Mesenchymal stem cell (in vitro differentiated cells and primary cell): Measurements from ENCODE around the gene PDE6H.

Source experiments
- DNase-seq: peaks from one replicate; pipeline ENCODE4 v3.0.0-alpha.2; 2013
- H2AFZ ChIP-seq: one replicate; pipeline ENCODE4 v1.6.1; 2013; ENCODE audit warnings: low read depth, mild to moderate bottlenecking, control low read depth, inconsistent platforms, low read length, moderate library complexity
- H2AK5ac ChIP-seq: 2 replicates; pipeline ENCODE4 v1.6.1; 2013; ENCODE audit warnings: low read length, moderate library complexity, mild to moderate bottlenecking, inconsistent platforms; ENCODE audit not compliant: severe bottlenecking
- H2BK120ac ChIP-seq: one replicate; pipeline ENCODE4 v1.6.1; 2013; ENCODE audit warnings: low read depth, mild to moderate bottlenecking, inconsistent platforms, low read length, moderate library complexity
- H2BK12ac ChIP-seq, 2 experiments: one replicate each; pipeline ENCODE4 v1.6.1; 2013; ENCODE audit warnings: inconsistent platforms in 2 of 2, low read length in 2 of 2, mild to moderate bottlenecking in 2 of 2, moderate library complexity in 2 of 2, control low read depth in 1 of 2
- H2BK15ac ChIP-seq: one replicate; pipeline ENCODE4 v1.6.1; 2013; ENCODE audit warnings: mild to moderate bottlenecking, low read depth, inconsistent platforms; ENCODE audit not compliant: poor library complexity, severe bottlenecking
- H2BK5ac ChIP-seq: 2 replicates; pipeline ENCODE4 v1.6.1; 2013; ENCODE audit warnings: low read depth, mild to moderate bottlenecking, low read length, control low read depth, inconsistent platforms; ENCODE audit not compliant: poor library complexity, severe bottlenecking
- H3K14ac ChIP-seq, 2 experiments: one replicate each; pipeline ENCODE4 v1.6.1; 2013; ENCODE audit warnings: inconsistent platforms in 2 of 2, low read length in 2 of 2, control low read depth in 1 of 2, mild to moderate bottlenecking in 1 of 2, moderate library complexity in 1 of 2
- H3K18ac ChIP-seq, 2 experiments: one replicate each; pipeline ENCODE4 v1.6.1; 2013; ENCODE audit warnings: inconsistent platforms in 2 of 2, low read length in 2 of 2, control low read depth in 1 of 2, low read depth in 1 of 2, mild to moderate bottlenecking in 1 of 2
- H3K23ac ChIP-seq, 2 experiments: one replicate each; pipeline ENCODE4 v1.6.1; 2013; ENCODE audit warnings: inconsistent platforms in 2 of 2, low read length in 2 of 2, mild to moderate bottlenecking in 2 of 2, moderate library complexity in 2 of 2, control low read depth in 1 of 2
- H3K27ac ChIP-seq: 2 replicates; pipeline ENCODE4 v1.5.1; 2013; ENCODE audit warnings: mild to moderate bottlenecking, moderate library complexity, low read length, control low read depth, inconsistent platforms; ENCODE audit not compliant: poor library complexity, severe bottlenecking
- H3K27me3 ChIP-seq, 2 experiments: 2 replicates each; pipeline versions ENCODE4 v1.6.1 to v1.7.0; 2013; ENCODE audit warnings: low read length in 2 of 2, mild to moderate bottlenecking in 2 of 2, moderate library complexity in 2 of 2, control low read depth in 1 of 2, inconsistent platforms in 1 of 2; ENCODE audit not compliant: control insufficient read depth in 1 of 2, insufficient read depth in 1 of 2
- H3K36me3 ChIP-seq, 2 experiments: 2 replicates each; pipeline versions ENCODE4 v1.6.1 to v1.7.0; 2013; ENCODE audit warnings: low read length in 2 of 2, control low read depth in 1 of 2, inconsistent platforms in 1 of 2, low read depth in 1 of 2, mild to moderate bottlenecking in 1 of 2; ENCODE audit not compliant: insufficient read depth in 2 of 2, control insufficient read depth in 1 of 2
- H3K4ac ChIP-seq, 2 experiments: one replicate each; pipeline ENCODE4 v1.6.1; 2013; ENCODE audit warnings: inconsistent platforms in 2 of 2, low read length in 2 of 2, mild to moderate bottlenecking in 2 of 2, moderate library complexity in 2 of 2, control low read depth in 1 of 2, low read depth in 1 of 2
- H3K4me1 ChIP-seq: 2 replicates; pipeline ENCODE4 v1.6.1; 2013; ENCODE audit warnings: low read depth, low read length, control low read depth; ENCODE audit not compliant: control insufficient read depth, insufficient read depth
- H3K4me2 ChIP-seq: 2 replicates; pipeline ENCODE4 v1.6.1; 2013; ENCODE audit warnings: low read length, mild to moderate bottlenecking, inconsistent platforms; ENCODE audit not compliant: poor library complexity, severe bottlenecking
- H3K4me3 ChIP-seq, 2 experiments: 2 replicates each; pipeline versions ENCODE4 v1.5.1 to v1.7.0; 2013; ENCODE audit warnings: low read length in 2 of 2, mild to moderate bottlenecking in 2 of 2, control low read depth in 1 of 2, low read depth in 1 of 2; ENCODE audit not compliant: insufficient read depth in 1 of 2
- H3K79me1 ChIP-seq: replicated peaks from 2 replicates; pipeline ENCODE4 v1.6.1; 2013; ENCODE audit warnings: mild to moderate bottlenecking, control low read depth, low read length, inconsistent platforms; ENCODE audit not compliant: poor library complexity, severe bottlenecking
- H3K9ac ChIP-seq: 2 replicates; pipeline ENCODE4 v1.7.0; 2013; ENCODE audit warnings: mild to moderate bottlenecking, low read length, moderate library complexity
- H3K9me3 ChIP-seq: 2 replicates; pipeline ENCODE4 v1.7.0; 2013; ENCODE audit warnings: mild to moderate bottlenecking, low read length; ENCODE audit not compliant: control insufficient read depth
- H4K8ac ChIP-seq: one replicate; pipeline ENCODE4 v1.6.1; 2013; ENCODE audit warnings: inconsistent platforms, mild to moderate bottlenecking, low read length, moderate library complexity
- H4K91ac ChIP-seq: one replicate; pipeline ENCODE4 v1.6.1; 2013; ENCODE audit warnings: mild to moderate bottlenecking, low read length, inconsistent platforms
- WGBS: methylation state at CpG from one replicate; pipeline ENCODE4 v1.1.7; 2013; ENCODE audit warnings: mixed read lengths; 5-methylcytosine and 5-hydroxymethylcytosine counted together

Gene PDE6H

GRCh38 chr12:15007551-15007950 lies 34.7 kb downstream of the PDE6H start:
- Histone ChIP-seq H3K14ac (no peak overlapping the region), H4K91ac (no peak overlapping the region), H2BK12ac (no peak overlapping the region), H3K9me3 (no peaks in the 10 kb centered on the region), H3K18ac (no peak overlapping the region), H3K4ac (no peak overlapping the region), H2AFZ (no peak overlapping the region), H3K4me3 (no peak overlapping the region), H3K4me1 (no peaks in the 10 kb centered on the region), H3K27ac (no peak overlapping the region), H2BK5ac (no peak overlapping the region), H2BK15ac (no peak overlapping the region), H3K4me2 (no peak overlapping the region), H3K36me3 (no peaks in the 10 kb centered on the region), H2AK5ac (no peak overlapping the region), H3K27me3 (peaks cover 0 to 10% of the 10 kb centered on the region in 2 experiments), H3K23ac (no peak overlapping the region), H3K79me1 (no peaks in the 10 kb centered on the region), H4K8ac (no peak overlapping the region), H3K9ac (no peak overlapping the region), H2BK120ac (no peak overlapping the region)
- DNase-seq, result no peak
- WGBS, result 56% methylated on average over 1 of the region's 3 CpGs

DNA sequence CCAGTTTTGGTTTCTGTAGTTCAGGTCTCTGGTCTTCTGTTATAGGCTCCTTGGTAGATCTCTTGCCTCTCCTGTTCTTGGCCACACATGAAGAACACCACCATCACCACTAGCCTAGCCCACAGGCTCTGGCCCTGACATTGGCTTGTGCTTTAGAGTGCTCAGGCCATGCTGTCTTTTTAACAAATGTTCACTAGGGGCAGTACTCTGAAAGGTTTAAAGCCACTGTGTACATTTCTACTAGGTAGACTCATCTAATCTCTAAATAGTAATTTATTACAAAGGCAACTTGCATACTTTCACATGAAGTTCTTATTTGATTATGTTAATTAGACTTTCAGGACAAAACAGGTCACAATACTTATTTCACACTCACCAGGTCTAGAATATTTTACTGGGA lies 38.3 kb downstream of the PDE6H start:
- Histone ChIP-seq H4K91ac (no peak overlapping the region), H2BK15ac (no peak overlapping the region), H3K9me3 (no peaks in the 10 kb centered on the region), H3K4me3 (no peak overlapping the region), H3K27ac (no peak overlapping the region), H3K79me1 (no peaks in the 10 kb centered on the region), H2BK12ac (no peak overlapping the region), H4K8ac (no peak overlapping the region), H3K27me3 (peaks cover 0 to 7% of the 10 kb centered on the region in 2 experiments), H3K18ac (no peak overlapping the region), H2BK120ac (no peak overlapping the region), H3K4me2 (no peak overlapping the region), H3K4me1 (no peaks in the 10 kb centered on the region), H3K9ac (no peak overlapping the region), H3K4ac (no peak overlapping the region), H2AK5ac (no peak overlapping the region), H3K36me3 (no peaks in the 10 kb centered on the region), H3K14ac (no peak overlapping the region), H2BK5ac (no peak overlapping the region), H2AFZ (no peak overlapping the region), H3K23ac (no peak overlapping the region)
- DNase-seq, result no peak

DNA sequence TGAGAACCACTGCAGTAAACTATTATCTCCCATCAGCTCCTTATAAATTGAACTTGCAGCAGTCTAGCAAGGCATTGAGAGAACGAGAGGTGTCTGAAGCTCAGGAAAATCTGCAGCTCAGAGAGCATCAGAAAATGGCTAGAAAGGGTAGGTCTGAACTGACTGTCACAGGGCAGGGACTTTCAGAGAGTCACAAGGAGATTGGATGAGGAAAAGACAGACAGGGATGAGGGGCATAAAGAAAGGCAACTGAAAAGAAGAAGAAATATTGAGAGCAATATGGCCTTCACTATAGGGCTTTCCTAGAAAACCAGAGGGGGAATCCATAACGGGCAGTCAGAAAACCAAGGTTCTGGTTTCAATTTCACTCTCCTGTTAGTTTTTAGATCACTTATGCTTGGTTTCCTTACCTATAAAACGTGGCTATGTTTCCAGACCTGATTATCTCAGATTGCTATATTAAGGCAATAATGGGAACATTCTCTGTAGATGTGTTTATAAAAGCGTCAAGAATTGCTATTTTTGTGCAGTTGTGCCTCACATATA lies 40.9 kb downstream of the PDE6H start:
- no peaks in the 10 kb centered on the region for H3K9me3 ChIP-seq
- 76% methylated on average over 3 of the region's 4 CpGs for WGBS
- H2BK15ac ChIP-seq, result no peak overlapping the region
- H3K4me1 ChIP-seq, result no peaks in the 10 kb centered on the region
- no peak overlapping the region for H3K18ac ChIP-seq
- H3K27me3 ChIP-seq, result no peaks in the 10 kb centered on the region
- no peak overlapping the region for H3K27ac ChIP-seq
- no peaks in the 10 kb centered on the region for H3K36me3 ChIP-seq
- H3K14ac ChIP-seq, result no peak overlapping the region
- H3K4me3 ChIP-seq, result no peak overlapping the region
- H2BK120ac ChIP-seq, result no peak overlapping the region
- no peak overlapping the region for H2BK5ac ChIP-seq
- H3K23ac ChIP-seq, result no peak overlapping the region
- no peak overlapping the region for H3K4ac ChIP-seq
- H4K8ac ChIP-seq, result no peak overlapping the region
- peak overlapping the region in 1 of 2 experiments; percentile 25 for H2BK12ac ChIP-seq
- H2AFZ ChIP-seq, result no peak overlapping the region
- peak overlapping the region; percentile 36 for H2AK5ac ChIP-seq
- no peak overlapping the region for H3K9ac ChIP-seq
- no peak for DNase-seq
- no peaks in the 10 kb centered on the region for H3K79me1 ChIP-seq
- no peak overlapping the region for H4K91ac ChIP-seq
- H3K4me2 ChIP-seq, result no peak overlapping the region

DNA sequence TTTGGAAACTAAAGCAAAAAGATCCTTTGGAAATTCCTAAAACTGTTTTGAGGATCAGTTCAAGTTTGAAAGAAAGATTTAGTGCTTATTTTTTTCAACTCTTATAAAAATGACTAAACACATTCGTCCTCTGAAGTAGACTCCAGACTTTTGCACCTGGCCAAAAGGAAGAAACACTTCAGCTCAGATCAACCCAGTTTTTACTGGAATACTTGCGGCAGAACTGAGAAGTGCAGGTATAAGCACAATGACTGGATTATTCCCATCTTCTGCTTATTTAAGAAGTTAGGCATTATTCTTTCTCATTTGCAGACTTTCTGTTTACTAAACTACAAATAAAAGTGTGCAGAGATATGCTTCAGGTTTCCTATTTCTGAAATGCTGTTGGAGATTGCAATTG lies 41.9 kb downstream of the PDE6H start:
- Histone ChIP-seq H3K27ac (no peak overlapping the region), H3K4me1 (no peaks in the 10 kb centered on the region), H2BK5ac (no peak overlapping the region), H3K36me3 (no peaks in the 10 kb centered on the region), H2BK120ac (no peak overlapping the region), H3K79me1 (no peaks in the 10 kb centered on the region), H2BK12ac (no peak overlapping the region), H3K9ac (no peak overlapping the region), H4K91ac (no peak overlapping the region), H3K9me3 (no peaks in the 10 kb centered on the region), H3K14ac (no peak overlapping the region), H3K4ac (no peak overlapping the region), H3K27me3 (no peaks in the 10 kb centered on the region), H2AK5ac (no peak overlapping the region), H2AFZ (no peak overlapping the region), H3K23ac (no peak overlapping the region), H3K4me2 (no peak overlapping the region), H3K4me3 (no peak overlapping the region), H4K8ac (no peak overlapping the region), H3K18ac (no peak overlapping the region), H2BK15ac (no peak overlapping the region)
- 76% methylated on average over 1 of the region's 2 CpGs for WGBS
- DNase-seq, result no peak
